GM15510 (cell line): ENCODE measurements around the gene AP5S1.

Source experiments
- POLR2A ChIP-seq: IDR thresholded peaks from 3 replicates; pipeline ENCODE4 v1.6.1; 2011; ENCODE audit warnings: borderline replicate concordance; ENCODE audit not compliant: insufficient read length; ENCODE audit errors: extremely low read depth

Gene AP5S1

GRCh38 chr20:3815703-3816315 is 4.5 kb upstream of the AP5S1 start:
- TF ChIP-seq POLR2A = no peak

- TF ChIP-seq POLR2A = no peak
These were observed 1.9 kb upstream of the AP5S1 start for GRCh38 chr20:3818155-3819151.

GRCh38 chr20:3819411-3820047 is 818 bp upstream of the AP5S1 start:
- TF ChIP-seq POLR2A = no peak

GRCh38 chr20:3820901-3821727 is 767 bp downstream of the AP5S1 start:
- TF ChIP-seq POLR2A = no peak

- no peak for TF ChIP-seq POLR2A
These were observed 1.6 kb downstream of the AP5S1 start for GRCh38 chr20:3821996-3822395.

GRCh38 chr20:3823881-3824280 is 3.5 kb downstream of the AP5S1 start:
- TF ChIP-seq POLR2A = no peak

- TF ChIP-seq POLR2A = no peak
These were observed 5.2 kb downstream of the AP5S1 start for GRCh38 chr20:3825526-3825925.

- no peak for TF ChIP-seq POLR2A
These were observed 6.1 kb downstream of the AP5S1 start for GRCh38 chr20:3826420-3826819.

- TF ChIP-seq POLR2A = no peak
These were observed 8.5 kb downstream of the AP5S1 start for GRCh38 chr20:3828798-3829197.

GRCh38 chr20:3836132-3836531 is 15.8 kb downstream of the AP5S1 start:
- no peak for TF ChIP-seq POLR2A

GRCh38 chr20:3839328-3839727 is 19.0 kb downstream of the AP5S1 start:
- no peak for TF ChIP-seq POLR2A

GRCh38 chr20:3842348-3842930 is 22.1 kb downstream of the AP5S1 start:
- no peak for TF ChIP-seq POLR2A

GRCh38 chr20:3843490-3843889 is 23.1 kb downstream of the AP5S1 start:
- no peak for TF ChIP-seq POLR2A

- TF ChIP-seq POLR2A = no peak
These were observed 26.0 kb downstream of the AP5S1 start for GRCh38 chr20:3846378-3846739.
